HCT116 (cell line): Measurements from ENCODE around the gene DCHS1. TPM values are rescaled to one million over a fixed set of nuclear protein-coding genes. Genes with fewer than 3 reads are reported as not detected.

Experiments
- ATAC-seq: fragments of 200-7000 bp; cut with Tn5 transposase; 2 replicates; pipeline ENCODE4 v1.9.1; 2020; ENCODE audit warnings: mild to moderate bottlenecking, moderate library complexity
- BruUV-seq: library from RNA; stranded (reverse); fragments of 400-500 nt; replicated peaks from 2 replicates; lab custom pipeline; 2021; lab: Mats Ljungman, UMichigan
- CTCF ChIA-PET: fragments of 300-600 bp; sonication (Branson Sonifier 250); formaldehyde crosslinking; loops from one replicate; lab custom pipeline; 2021; ENCODE audit warnings: antibody characterized with exemption; lab: Charles Lee
- POLR2A ChIA-PET: fragments of 300-600, 350-600 bp; sonication (Branson Sonifier 250); formaldehyde crosslinking; loops from one replicate; lab custom pipeline; 2021; ENCODE audit warnings: antibody characterized with exemption; lab: Charles Lee
- RAD21 ChIA-PET, 2 experiments: fragments of 300-600 bp; sonication (Branson Sonifier 250); formaldehyde crosslinking; loops; one replicate each; lab custom pipeline; 2023; ENCODE audit warnings: low total read pairs in 2 of 2; ENCODE audit not compliant: uncharacterized antibody in 2 of 2, unreplicated experiment in 2 of 2, low non-redundant PET in 1 of 2; lab: Charles Lee
- DNase-seq: peaks from one replicate; pipeline ENCODE4 v3.0.0-alpha.2; 2010; ENCODE audit warnings: low read depth, low spot score
- H2AFZ ChIP-seq: fragments of 200-600 bp; shearing (Covaris generic), sonication (generic); 2 replicates; pipeline ENCODE4 v1.6.1; 2017; ENCODE audit warnings: low read depth, mixed run types, mixed read lengths, antibody characterized with exemption, low read length; ENCODE audit not compliant: poor library complexity, severe bottlenecking
- H3K27ac ChIP-seq: 2 replicates; pipeline ENCODE4 v1.5.1; 2012; ENCODE audit warnings: low read depth, low read length
- H3K27me3 ChIP-seq: fragments of 200-600 bp; sonication (generic); 2 replicates; pipeline ENCODE4 v1.6.1; 2016; ENCODE audit warnings: mixed run types, low read length, mixed read lengths; ENCODE audit not compliant: insufficient read depth
- H3K36me3 ChIP-seq, 2 experiments: fragments of 200-500 bp in 1 of 2; fragments of 200-600 bp in 1 of 2; sonication (Bioruptor generic) in 1 of 2; sonication (generic) in 1 of 2; 2 replicates each; pipeline versions ENCODE4 v1.5.1 to v1.6.1; 2014 to 2016; ENCODE audit warnings: low read length in 2 of 2, inconsistent platforms in 1 of 2, mixed read lengths in 1 of 2, mixed run types in 1 of 2; ENCODE audit not compliant: insufficient read depth in 2 of 2, control insufficient read depth in 1 of 2
- H3K4me1 ChIP-seq, 2 experiments: fragments of 200-600 bp in 1 of 2; sonication (generic) in 1 of 2; 2 replicates each; pipeline versions ENCODE4 v1.5.1 to v1.6.1; 2012 to 2017; ENCODE audit warnings: low read length in 2 of 2, inconsistent platforms in 1 of 2, mild to moderate bottlenecking in 1 of 2, mixed read lengths in 1 of 2, mixed run types in 1 of 2, moderate library complexity in 1 of 2; ENCODE audit not compliant: insufficient read depth in 2 of 2, control insufficient read depth in 1 of 2
- H3K4me2 ChIP-seq: fragments of 200-600 bp; sonication (generic); 2 replicates; pipeline ENCODE4 v1.6.1; 2017; ENCODE audit warnings: mixed run types, low read length, mixed read lengths
- H3K4me3 ChIP-seq, 2 experiments: fragments of 200-600 bp in 1 of 2; sonication (generic) in 1 of 2; replicated peaks in 1 of 2; 2 replicates each; pipeline ENCODE4 v1.5.1; 2011 to 2016; ENCODE audit warnings: low read length in 2 of 2, control low read depth in 1 of 2, low read depth in 1 of 2, mild to moderate bottlenecking in 1 of 2, mixed read lengths in 1 of 2, mixed run types in 1 of 2
- H3K79me2 ChIP-seq: fragments of 200-600 bp; sonication (generic); 2 replicates; pipeline ENCODE4 v1.6.1; 2017; ENCODE audit warnings: mild to moderate bottlenecking, mixed run types, low read length, moderate library complexity, mixed read lengths; ENCODE audit not compliant: insufficient read depth
- H3K9ac ChIP-seq: fragments of 200-600 bp; sonication (generic); 2 replicates; pipeline ENCODE4 v1.6.1; 2016; ENCODE audit warnings: low read length, mixed read lengths
- H3K9me2 ChIP-seq: fragments of 200-600 bp; sonication (generic), shearing (Covaris generic); 2 replicates; pipeline ENCODE4 v1.6.1; 2017; ENCODE audit warnings: mixed run types, mild to moderate bottlenecking, moderate library complexity; ENCODE audit not compliant: insufficient read depth
- H3K9me3 ChIP-seq, 2 experiments: fragments of 200-500 bp in 1 of 2; fragments of 200-600 bp in 1 of 2; sonication (Bioruptor generic) in 1 of 2; sonication (generic) in 1 of 2; 2 replicates each; pipeline ENCODE4 v1.6.1; 2014 to 2017; ENCODE audit warnings: low read length in 2 of 2, mixed read lengths in 2 of 2, inconsistent platforms in 1 of 2, low read depth in 1 of 2, mild to moderate bottlenecking in 1 of 2, mixed run types in 1 of 2, moderate library complexity in 1 of 2; ENCODE audit not compliant: control insufficient read depth in 1 of 2, insufficient read depth in 1 of 2
- H4K20me1 ChIP-seq: fragments of 200-600 bp; sonication (generic), shearing (Covaris generic); 2 replicates; pipeline ENCODE4 v1.6.1; 2017; ENCODE audit warnings: mixed run types, mild to moderate bottlenecking, moderate library complexity; ENCODE audit not compliant: insufficient read depth
- CBX3 ChIP-seq: IDR thresholded peaks from 2 replicates; pipeline ENCODE4 v1.6.1; 2012; ENCODE audit warnings: low read depth
- CEBPB ChIP-seq: IDR thresholded peaks from 2 replicates; pipeline ENCODE4 v1.6.1; 2012; ENCODE audit warnings: low read depth
- EGR1 ChIP-seq: IDR thresholded peaks from 2 replicates; pipeline ENCODE4 v1.6.1; 2012; ENCODE audit warnings: low read depth
- ELF1 ChIP-seq: IDR thresholded peaks from 2 replicates; pipeline ENCODE4 v1.6.1; 2012; ENCODE audit warnings: low read depth, borderline replicate concordance
- EZH2 ChIP-seq: fragments of 200-600 bp; sonication (generic); IDR thresholded peaks from 2 replicates; pipeline ENCODE4 v1.6.1; 2017; ENCODE audit warnings: antibody characterized with exemption, mixed run types
- EZH2phosphoT487 ChIP-seq: fragments of 200-600 bp; IDR thresholded peaks from 2 replicates; pipeline ENCODE4 v1.6.1; 2018; ENCODE audit warnings: antibody characterized with exemption, borderline replicate concordance
- FOSL1 ChIP-seq: IDR thresholded peaks from 2 replicates; pipeline ENCODE4 v1.6.1; 2012; ENCODE audit warnings: low read depth
- JUND ChIP-seq: IDR thresholded peaks from 2 replicates; pipeline ENCODE4 v1.6.1; 2012
- RAD21 ChIP-seq: IDR thresholded peaks from 2 replicates; pipeline ENCODE4 v1.6.1; 2012; ENCODE audit warnings: low read depth, mild to moderate bottlenecking
- SIN3A ChIP-seq: IDR thresholded peaks from 2 replicates; pipeline ENCODE4 v1.6.1; 2012; ENCODE audit warnings: low read depth
- SP1 ChIP-seq: IDR thresholded peaks from 2 replicates; pipeline ENCODE4 v1.6.1; 2012; ENCODE audit warnings: low read depth
- TCF7L2 ChIP-seq: IDR thresholded peaks from 2 replicates; pipeline ENCODE4 v1.7.0; 2011; ENCODE audit warnings: borderline replicate concordance, inconsistent platforms; ENCODE audit not compliant: insufficient read depth, insufficient read length; ENCODE audit errors: extremely low read depth
- YY1 ChIP-seq: IDR thresholded peaks from 2 replicates; pipeline ENCODE4 v1.6.1; 2011; ENCODE audit warnings: low read length, low read depth, moderate library complexity, mild to moderate bottlenecking; ENCODE audit not compliant: insufficient replicate concordance; ENCODE audit errors: extremely low read depth
- ZNF274 ChIP-seq: fragments of 200-500 bp; sonication (Bioruptor generic); IDR thresholded peaks from 2 replicates; pipeline ENCODE4 v1.6.1; 2014; ENCODE audit warnings: mild to moderate bottlenecking, low read depth, low read length, inconsistent platforms
- intact Hi-C: fragments of 100-400 bp; cut with micrococcal nuclease; formaldehyde crosslinking; loops from 2 replicates; pipeline ENCODE4 v1.10.0; 2022
- total RNA-seq: library from RNA; stranded (reverse); gene quantifications from one replicate; pipeline ENCODE4 v1.2.1, GENCODE V29; 2021; ENCODE audit not compliant: unreplicated experiment
- TF ChIP-seq, protein P1 (sequence below): IDR thresholded peaks from 2 replicates; pipeline ENCODE4 v1.6.1; 2011; ENCODE audit warnings: mild to moderate bottlenecking, low read length, moderate library complexity; ENCODE audit not compliant: insufficient replicate concordance; ENCODE audit errors: extremely low read depth
- TF ChIP-seq, protein P2 (sequence below): IDR thresholded peaks from 2 replicates; pipeline ENCODE4 v1.6.1; 2012
- TF ChIP-seq, protein P3 (sequence below): IDR thresholded peaks from 2 replicates; pipeline ENCODE4 v1.6.1; 2012

The DCHS1 gene
- total RNA-seq, 1 experiment from 2014 or later = 0.30 TPM

DNA sequence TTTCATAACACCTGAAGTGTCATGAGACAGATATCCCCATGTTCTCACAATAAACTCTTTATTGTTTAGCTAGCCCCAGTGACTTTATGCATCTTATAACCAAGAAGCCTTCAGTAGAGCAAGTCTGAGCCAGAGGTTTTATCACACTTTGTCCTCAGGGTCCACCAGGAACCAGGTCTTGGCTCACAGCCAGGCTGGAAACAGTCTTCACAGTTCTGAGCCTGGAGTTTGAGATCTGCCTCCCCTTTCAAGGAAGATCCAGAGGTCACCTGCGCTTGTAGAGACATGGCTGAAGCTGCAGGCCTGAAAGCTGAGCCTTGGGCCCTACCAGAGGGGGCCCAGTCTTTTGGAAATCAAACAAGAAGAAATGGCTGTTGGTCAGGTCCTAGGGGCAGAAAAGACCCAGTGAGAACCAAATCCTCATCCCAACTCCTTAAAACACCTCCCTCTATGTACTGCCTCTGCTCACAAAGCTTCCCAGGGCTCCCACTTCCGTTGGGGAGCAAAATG is 55.7 kb downstream of the DCHS1 start:
- no peaks in the 10 kb centered on the region for H3K9me2 ChIP-seq
- CTCF ChIA-PET = no interaction called here
- TF ChIP-seq CBX3 (no peak), EZH2 (no peak), RAD21 (no peak), ELF1 (no peak)
- TF ChIP-seq, protein P1, sequence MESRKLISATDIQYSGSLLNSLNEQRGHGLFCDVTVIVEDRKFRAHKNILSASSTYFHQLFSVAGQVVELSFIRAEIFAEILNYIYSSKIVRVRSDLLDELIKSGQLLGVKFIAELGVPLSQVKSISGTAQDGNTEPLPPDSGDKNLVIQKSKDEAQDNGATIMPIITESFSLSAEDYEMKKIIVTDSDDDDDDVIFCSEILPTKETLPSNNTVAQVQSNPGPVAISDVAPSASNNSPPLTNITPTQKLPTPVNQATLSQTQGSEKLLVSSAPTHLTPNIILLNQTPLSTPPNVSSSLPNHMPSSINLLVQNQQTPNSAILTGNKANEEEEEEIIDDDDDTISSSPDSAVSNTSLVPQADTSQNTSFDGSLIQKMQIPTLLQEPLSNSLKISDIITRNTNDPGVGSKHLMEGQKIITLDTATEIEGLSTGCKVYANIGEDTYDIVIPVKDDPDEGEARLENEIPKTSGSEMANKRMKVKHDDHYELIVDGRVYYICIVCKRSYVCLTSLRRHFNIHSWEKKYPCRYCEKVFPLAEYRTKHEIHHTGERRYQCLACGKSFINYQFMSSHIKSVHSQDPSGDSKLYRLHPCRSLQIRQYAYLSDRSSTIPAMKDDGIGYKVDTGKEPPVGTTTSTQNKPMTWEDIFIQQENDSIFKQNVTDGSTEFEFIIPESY = no peak
- TF ChIP-seq, all 23 proteins: peak for 0
- Histone ChIP-seq H3K79me2 (peaks cover 72% of the 10 kb centered on the region), H3K36me3 (peaks cover 26 to 41% of the 10 kb centered on the region in 2 experiments; a peak in 3 of 4 replicates), H3K4me3 (no peak overlapping the region), H2AFZ (no peak overlapping the region), H3K4me1 (peaks cover 4 to 16% of the 10 kb centered on the region in 2 experiments; a peak in 2 of 4 replicates), H3K9ac (no peak overlapping the region), H3K27ac (no peak overlapping the region), H3K9me3 (no peaks in the 10 kb centered on the region), H3K27me3 (no peaks in the 10 kb centered on the region), H4K20me1 (no peaks in the 10 kb centered on the region), H3K4me2 (no peak overlapping the region)
- no TSS peak for BruUV-seq
- intact Hi-C loops = loop anchor here (5.0 kb wide), 1 partner anchor 68 kb away; no protein-coding TSS in a partner anchor
- RAD21 ChIA-PET = no interaction called here
- ATAC-seq (no peak), DNase-seq (no peak)
- POLR2A ChIA-PET = no interaction called here

DNA sequence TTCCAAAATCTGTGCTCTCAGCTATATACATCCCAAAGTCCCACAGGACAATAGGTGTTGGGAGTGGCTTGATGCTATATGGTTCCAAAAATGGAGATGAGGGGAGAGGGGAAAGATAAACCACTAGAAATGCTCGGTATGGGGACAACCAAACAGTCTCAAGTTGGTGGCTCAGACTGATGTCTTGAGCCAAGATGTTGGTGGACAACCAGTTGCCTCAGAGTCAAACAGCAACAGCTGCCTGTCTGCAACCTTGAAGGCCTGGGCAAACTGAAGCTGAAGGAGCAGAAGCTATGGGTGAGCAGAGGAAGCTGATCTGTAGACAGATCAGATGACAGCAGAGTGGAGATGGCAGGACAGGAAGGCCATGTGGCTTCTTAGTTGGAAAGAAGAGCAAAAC is 56.2 kb downstream of the DCHS1 start:
- ChIA-PET RAD21 (no interaction called here), CTCF (no interaction called here), POLR2A (no interaction called here)
- DNase-seq (no peak), ATAC-seq (no peak)
- Histone ChIP-seq H3K27ac (no peak overlapping the region), H4K20me1 (no peaks in the 10 kb centered on the region), H2AFZ (no peak overlapping the region), H3K79me2 (peaks cover 67% of the 10 kb centered on the region), H3K9ac (no peak overlapping the region), H3K9me2 (no peaks in the 10 kb centered on the region), H3K36me3 (peaks cover 26 to 41% of the 10 kb centered on the region in 2 experiments; a peak in 3 of 4 replicates), H3K4me2 (no peak overlapping the region), H3K4me3 (no peak overlapping the region), H3K27me3 (no peaks in the 10 kb centered on the region), H3K4me1 (peaks cover 0 to 12% of the 10 kb centered on the region in 2 experiments; a peak in 2 of 4 replicates), H3K9me3 (no peaks in the 10 kb centered on the region)
- intact Hi-C loops = no loop called here
- no TSS peak for BruUV-seq
- TF ChIP-seq SP1 = no peak
- no peak for TF ChIP-seq JUND
- TF ChIP-seq FOSL1 = no peak
- no peak for TF ChIP-seq EZH2phosphoT487
- TF ChIP-seq EGR1 = no peak
- TF ChIP-seq, protein P2, sequence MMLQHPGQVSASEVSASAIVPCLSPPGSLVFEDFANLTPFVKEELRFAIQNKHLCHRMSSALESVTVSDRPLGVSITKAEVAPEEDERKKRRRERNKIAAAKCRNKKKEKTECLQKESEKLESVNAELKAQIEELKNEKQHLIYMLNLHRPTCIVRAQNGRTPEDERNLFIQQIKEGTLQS = no peak
- no peak for TF ChIP-seq TCF7L2
- no peak for TF ChIP-seq YY1
- no peak for TF ChIP-seq ZNF274
- TF ChIP-seq EZH2 = no peak
- TF ChIP-seq CEBPB = no peak
- TF ChIP-seq, protein P3, sequence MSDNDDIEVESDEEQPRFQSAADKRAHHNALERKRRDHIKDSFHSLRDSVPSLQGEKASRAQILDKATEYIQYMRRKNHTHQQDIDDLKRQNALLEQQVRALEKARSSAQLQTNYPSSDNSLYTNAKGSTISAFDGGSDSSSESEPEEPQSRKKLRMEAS = no peak
- TF ChIP-seq, protein P1 = no peak
- TF ChIP-seq CBX3 = no peak
- TF ChIP-seq SIN3A = no peak
